K562 (cell line): ENCODE results near the gene GPR68. TPM values are rescaled to one million over a fixed set of nuclear protein-coding genes. Genes with fewer than 3 reads are reported as not detected.

Experiments used
- BRCA1 ChIP-seq, 2 experiments: fragments of 450-650 bp in 1 of 2; sonication (generic) in 1 of 2; formaldehyde crosslinking in 1 of 2; IDR thresholded peaks; 2 replicates each; pipeline versions ENCODE4 v1.5.0 to v1.6.1; 2017 to 2020; ENCODE audit warnings: mild to moderate bottlenecking in 1 of 2, missing genetic modification reagents in 1 of 2
- CBFB ChIP-seq: sonication (generic); formaldehyde crosslinking; IDR thresholded peaks from 2 replicates; pipeline ENCODE4 v1.4.0; 2020; ENCODE audit warnings: mild to moderate bottlenecking, missing genetic modification reagents
- ELF1 ChIP-seq: fragments of 200-800 bp; sonication (Bioruptor generic); IDR thresholded peaks from 2 replicates; pipeline ENCODE4 v1.6.1; 2016; ENCODE audit warnings: missing genetic modification characterization, missing compliant biosample characterization
- FOXK2 ChIP-seq, 2 experiments: fragments of 450-650 bp; IDR thresholded peaks in 1 of 2; conservative IDR thresholded peaks in 1 of 2; 2 replicates each; pipeline ENCODE4 v1.6.1; 2016; ENCODE audit warnings: low read depth in 2 of 2, mild to moderate bottlenecking in 1 of 2
- GTF2A2 ChIP-seq: IDR thresholded peaks from 2 replicates; pipeline ENCODE4 v1.6.1; 2016; ENCODE audit warnings: mild to moderate bottlenecking, missing genetic modification characterization, missing compliant biosample characterization
- LEF1 ChIP-seq: fragments of 450-650 bp; IDR thresholded peaks from 2 replicates; pipeline ENCODE4 v1.6.1; 2016; ENCODE audit warnings: mild to moderate bottlenecking
- MYC ChIP-seq, 2 experiments: fragments of 250-450 bp in 1 of 2; sonication (Bioruptor Pico) in 1 of 2; IDR thresholded peaks; 2 replicates each; pipeline versions ENCODE4 v1.5.1 to v1.6.1; 2012 to 2021; ENCODE audit warnings: low read depth in 2 of 2, borderline replicate concordance in 1 of 2, improper control_type of control experiment in 1 of 2, low read length in 1 of 2, mild to moderate bottlenecking in 1 of 2, moderate library complexity in 1 of 2
- NCOA6 ChIP-seq: fragments of 450-650 bp; IDR thresholded peaks from 2 replicates; pipeline ENCODE4 v1.6.1; 2017; ENCODE audit warnings: mild to moderate bottlenecking
- NR1H2 ChIP-seq: sonication (generic); formaldehyde crosslinking; IDR thresholded peaks from 2 replicates; pipeline ENCODE4 v1.4.0; 2020; ENCODE audit warnings: mild to moderate bottlenecking, missing genetic modification reagents
- SAFB ChIP-seq: fragments of 200-400 bp; formaldehyde crosslinking; IDR thresholded peaks from 2 replicates; pipeline ENCODE4 v1.6.1; 2017; ENCODE audit warnings: low read depth, low read length, borderline replicate concordance
- SIN3A ChIP-seq, 2 experiments: fragments of 150-350 bp in 1 of 2; IDR thresholded peaks; 2 replicates each; pipeline ENCODE4 v1.6.1; 2011 to 2016; ENCODE audit warnings: borderline replicate concordance in 2 of 2, low read depth in 2 of 2, low read length in 2 of 2, mild to moderate bottlenecking in 2 of 2, moderate library complexity in 2 of 2; ENCODE audit not compliant: control insufficient read depth in 1 of 2
- STAT5A ChIP-seq: IDR thresholded peaks from 2 replicates; pipeline ENCODE4 v1.6.1; 2012; ENCODE audit warnings: low read length, inconsistent platforms, borderline replicate concordance
- YBX1 ChIP-seq: fragments of 450-650 bp; IDR thresholded peaks from 2 replicates; pipeline ENCODE4 v1.7.1; 2016; ENCODE audit warnings: mild to moderate bottlenecking
- ZNF165 ChIP-seq: fragments of 250-450 bp; sonication (Bioruptor Pico); IDR thresholded peaks from 2 replicates; pipeline ENCODE4 v1.4.0; 2020; ENCODE audit warnings: borderline replicate concordance
- ZNF217 ChIP-seq: sonication (generic); formaldehyde crosslinking; IDR thresholded peaks from 2 replicates; pipeline ENCODE4 v1.8.0; 2022; ENCODE audit warnings: mild to moderate bottlenecking, missing genetic modification reagents
- ZNF551 ChIP-seq: fragments of 250-450 bp; sonication (Bioruptor Pico); IDR thresholded peaks from 2 replicates; pipeline ENCODE4 v1.5.0; 2021; ENCODE audit warnings: mild to moderate bottlenecking, moderate library complexity
- ZNF584 ChIP-seq: fragments of 200-800 bp; sonication (Bioruptor generic); IDR thresholded peaks from 2 replicates; pipeline ENCODE4 v1.6.1; 2016; ENCODE audit warnings: low read depth, mild to moderate bottlenecking, missing genetic modification characterization, missing compliant biosample characterization
- ZNF77 ChIP-seq: fragments of 250-450 bp; sonication (Bioruptor Pico); IDR thresholded peaks from 2 replicates; pipeline ENCODE4 v1.5.0; 2020
- polyA plus RNA-seq, 8 experiments: library from polyadenylated mRNA; depleted of rRNA in 4 of 8; stranded (reverse) in 5 of 8; unstranded in 3 of 8; fragments of >200 nt; fragmentation: Nextera tagmentation in 2 of 8; fragmentation: Illumina TruSeq in 1 of 8; extraction: Ambion mirVana in 2 of 8; extraction: Trizol in 1 of 8; gene quantifications; 2 replicates each; pipeline versions ENCODE4 v1.2.1 to v1.2.3, GENCODE V29; 2011 to 2014; ENCODE audit warnings: inconsistent platforms in 1 of 8, missing spikeins in 1 of 8
- total RNA-seq, 7 experiments: library from RNA; depleted of rRNA in 6 of 7; stranded (reverse); fragments of >200 nt in 6 of 7; fragmentation: Illumina TruSeq in 2 of 7; extraction: Trizol in 2 of 7; gene quantifications; 2 replicates each; pipeline versions ENCODE4 v1.2.1 to v1.2.3, GENCODE V29; 2011 to 2021; ENCODE audit warnings: low replicate concordance in 1 of 7
- TF ChIP-seq, protein P1 (sequence below): IDR thresholded peaks from 2 replicates; pipeline ENCODE4 v1.6.1; 2011; ENCODE audit not compliant: insufficient read length; ENCODE audit errors: extremely low read depth
- TF ChIP-seq, protein P2 (sequence below), 2 experiments: fragments of 150-350 bp in 1 of 2; IDR thresholded peaks; 2 replicates each; pipeline ENCODE4 v1.6.1; 2012 to 2016; ENCODE audit warnings: low read depth in 2 of 2, low read length in 2 of 2, mild to moderate bottlenecking in 1 of 2, moderate library complexity in 1 of 2
- TF ChIP-seq, protein P3 (sequence below): sonication (generic); formaldehyde crosslinking; IDR thresholded peaks from 2 replicates; pipeline ENCODE4 v1.8.1; 2023; ENCODE audit warnings: mild to moderate bottlenecking, missing genetic modification reagents

The GPR68 gene
- total and polyA plus RNA-seq, 9 of the 15 experiments (the other 6 are each of a cell fraction or from before 2014, with no cell fraction given): 0.41 to 9.4 (median 3.7) TPM

DNA sequence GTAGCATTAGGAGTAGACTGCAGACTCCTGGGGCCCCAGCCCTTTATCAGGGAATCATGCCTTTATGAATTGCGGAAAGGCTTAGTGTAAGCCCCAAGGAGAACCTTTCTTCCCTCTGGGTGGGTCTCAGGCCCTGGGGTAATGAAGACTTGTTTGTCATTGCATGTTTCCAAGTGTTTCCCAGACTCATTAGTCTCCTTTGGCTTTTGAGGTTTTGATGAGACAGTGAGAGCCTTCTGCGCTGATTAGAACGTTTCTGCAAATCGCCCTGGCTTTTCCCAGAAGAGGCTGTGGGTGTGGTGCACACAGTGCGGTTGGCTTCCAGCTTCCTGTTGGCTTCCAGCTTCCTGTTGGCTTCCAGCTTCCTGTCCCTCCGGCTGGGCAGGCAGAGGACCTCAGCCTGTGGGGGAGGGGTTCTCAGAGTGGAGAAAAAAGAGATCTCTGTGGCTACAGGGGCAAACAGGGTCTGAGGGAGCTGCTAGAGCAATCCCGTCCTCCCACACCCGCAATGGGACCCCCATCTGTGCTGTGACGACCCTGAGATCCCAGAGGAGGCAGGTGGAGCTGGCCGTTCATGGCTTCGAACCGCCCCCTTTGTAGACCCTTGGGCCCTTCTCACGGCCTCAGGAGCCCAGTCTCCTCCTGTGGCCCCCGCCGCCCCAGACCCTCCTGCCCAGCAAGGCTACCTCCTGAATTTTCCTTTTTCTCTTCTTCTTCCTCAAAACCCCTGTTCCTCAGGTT, 42.1 kb downstream of the GPR68 start (continued):
- TF ChIP-seq ZNF165 (no peak), CBFB (CRISPR knock-in tag) (0 out of 2 replicates have a peak, but pooled peaks have one; percentile 40), GTF2A2 (tag) (no peak), SAFB (no peak), NCOA6 (no peak), ZNF551 (CRISPR knock-in tag) (no peak), YBX1 (no peak), ZNF77 (CRISPR knock-in tag) (no peak), LEF1 (peak; percentile 83), STAT5A (peak; percentile 96), MYC (IDR thresholded peaks at IDR 0.05; ENCODE audit: low read depth, low read length) (peak; percentile 36; the same call in 1 of the 2 replicates), MYC (CRISPR knock-in tag; IDR thresholded peaks at IDR 0.05; ENCODE audit: borderline replicate concordance, low read depth) (no peak), ZNF217 (CRISPR knock-in tag) (no peak), ZNF584 (CRISPR knock-in tag) (peak; percentile 55; the same call in 1 of the 2 replicates), BRCA1 (IDR thresholded peaks at IDR 0.05) (no peak), BRCA1 (CRISPR knock-in tag; IDR thresholded peaks at IDR 0.05) (no peak), ELF1 (tag) (peak; percentile 69), NR1H2 (CRISPR knock-in tag) (no peak), SIN3A (IDR thresholded peaks at IDR 0.05; ENCODE audit: borderline replicate concordance in 2 of 2, control insufficient read depth in 1 of 2, low read depth in 2 of 2, low read length in 2 of 2) (no peak), FOXK2 (conservative IDR thresholded peaks at IDR 0.05 in 1 of 2, IDR thresholded peaks at IDR 0.05 in 1 of 2; ENCODE audit: low read depth in 2 of 2) (peak; percentile 53 to 82)
- TF ChIP-seq, protein P1, sequence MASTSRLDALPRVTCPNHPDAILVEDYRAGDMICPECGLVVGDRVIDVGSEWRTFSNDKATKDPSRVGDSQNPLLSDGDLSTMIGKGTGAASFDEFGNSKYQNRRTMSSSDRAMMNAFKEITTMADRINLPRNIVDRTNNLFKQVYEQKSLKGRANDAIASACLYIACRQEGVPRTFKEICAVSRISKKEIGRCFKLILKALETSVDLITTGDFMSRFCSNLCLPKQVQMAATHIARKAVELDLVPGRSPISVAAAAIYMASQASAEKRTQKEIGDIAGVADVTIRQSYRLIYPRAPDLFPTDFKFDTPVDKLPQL: no peak
- TF ChIP-seq, protein P2, sequence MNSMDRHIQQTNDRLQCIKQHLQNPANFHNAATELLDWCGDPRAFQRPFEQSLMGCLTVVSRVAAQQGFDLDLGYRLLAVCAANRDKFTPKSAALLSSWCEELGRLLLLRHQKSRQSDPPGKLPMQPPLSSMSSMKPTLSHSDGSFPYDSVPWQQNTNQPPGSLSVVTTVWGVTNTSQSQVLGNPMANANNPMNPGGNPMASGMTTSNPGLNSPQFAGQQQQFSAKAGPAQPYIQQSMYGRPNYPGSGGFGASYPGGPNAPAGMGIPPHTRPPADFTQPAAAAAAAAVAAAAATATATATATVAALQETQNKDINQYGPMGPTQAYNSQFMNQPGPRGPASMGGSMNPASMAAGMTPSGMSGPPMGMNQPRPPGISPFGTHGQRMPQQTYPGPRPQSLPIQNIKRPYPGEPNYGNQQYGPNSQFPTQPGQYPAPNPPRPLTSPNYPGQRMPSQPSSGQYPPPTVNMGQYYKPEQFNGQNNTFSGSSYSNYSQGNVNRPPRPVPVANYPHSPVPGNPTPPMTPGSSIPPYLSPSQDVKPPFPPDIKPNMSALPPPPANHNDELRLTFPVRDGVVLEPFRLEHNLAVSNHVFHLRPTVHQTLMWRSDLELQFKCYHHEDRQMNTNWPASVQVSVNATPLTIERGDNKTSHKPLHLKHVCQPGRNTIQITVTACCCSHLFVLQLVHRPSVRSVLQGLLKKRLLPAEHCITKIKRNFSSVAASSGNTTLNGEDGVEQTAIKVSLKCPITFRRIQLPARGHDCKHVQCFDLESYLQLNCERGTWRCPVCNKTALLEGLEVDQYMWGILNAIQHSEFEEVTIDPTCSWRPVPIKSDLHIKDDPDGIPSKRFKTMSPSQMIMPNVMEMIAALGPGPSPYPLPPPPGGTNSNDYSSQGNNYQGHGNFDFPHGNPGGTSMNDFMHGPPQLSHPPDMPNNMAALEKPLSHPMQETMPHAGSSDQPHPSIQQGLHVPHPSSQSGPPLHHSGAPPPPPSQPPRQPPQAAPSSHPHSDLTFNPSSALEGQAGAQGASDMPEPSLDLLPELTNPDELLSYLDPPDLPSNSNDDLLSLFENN (IDR thresholded peaks at IDR 0.05; ENCODE audit: low read depth in 2 of 2, low read length in 2 of 2): no peak
- TF ChIP-seq, protein P3, sequence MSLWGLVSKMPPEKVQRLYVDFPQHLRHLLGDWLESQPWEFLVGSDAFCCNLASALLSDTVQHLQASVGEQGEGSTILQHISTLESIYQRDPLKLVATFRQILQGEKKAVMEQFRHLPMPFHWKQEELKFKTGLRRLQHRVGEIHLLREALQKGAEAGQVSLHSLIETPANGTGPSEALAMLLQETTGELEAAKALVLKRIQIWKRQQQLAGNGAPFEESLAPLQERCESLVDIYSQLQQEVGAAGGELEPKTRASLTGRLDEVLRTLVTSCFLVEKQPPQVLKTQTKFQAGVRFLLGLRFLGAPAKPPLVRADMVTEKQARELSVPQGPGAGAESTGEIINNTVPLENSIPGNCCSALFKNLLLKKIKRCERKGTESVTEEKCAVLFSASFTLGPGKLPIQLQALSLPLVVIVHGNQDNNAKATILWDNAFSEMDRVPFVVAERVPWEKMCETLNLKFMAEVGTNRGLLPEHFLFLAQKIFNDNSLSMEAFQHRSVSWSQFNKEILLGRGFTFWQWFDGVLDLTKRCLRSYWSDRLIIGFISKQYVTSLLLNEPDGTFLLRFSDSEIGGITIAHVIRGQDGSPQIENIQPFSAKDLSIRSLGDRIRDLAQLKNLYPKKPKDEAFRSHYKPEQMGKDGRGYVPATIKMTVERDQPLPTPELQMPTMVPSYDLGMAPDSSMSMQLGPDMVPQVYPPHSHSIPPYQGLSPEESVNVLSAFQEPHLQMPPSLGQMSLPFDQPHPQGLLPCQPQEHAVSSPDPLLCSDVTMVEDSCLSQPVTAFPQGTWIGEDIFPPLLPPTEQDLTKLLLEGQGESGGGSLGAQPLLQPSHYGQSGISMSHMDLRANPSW (CRISPR knock-in tag): no peak
